ENCODE data around the gene UBE2M. TPM values are rescaled to one million over a fixed set of nuclear protein-coding genes. Genes with fewer than 3 reads are reported as not detected.

The UBE2M gene
- polyA plus RNA-seq, 1 of the 3 experiments (the other 2 are of a cell fraction): 135 TPM

GRCh38 chr19:58550362-58551122, 7.9 kb downstream of the UBE2M start:
- H3K4me1 ChIP-seq (ENCODE audit: control insufficient read depth in 1 of 2, insufficient read depth in 2 of 2, low read depth in 1 of 2, low read length in 1 of 2): peaks cover 18 to 36% of the 10 kb centered on the region in 2 experiments; a peak in 3 of 4 replicates
- peaks cover 47% of the 10 kb centered on the region for H4K20me1 ChIP-seq (ENCODE audit: insufficient read depth)
- H3K4me2 ChIP-seq: no peak overlapping the region
- peaks cover 63% of the 10 kb centered on the region for H3K79me2 ChIP-seq (ENCODE audit: insufficient read depth)
- peaks cover 56% of the 10 kb centered on the region for H3F3A ChIP-seq (replicated peaks; ENCODE audit: insufficient read depth)
- TF ChIP-seq MAX (IDR thresholded peaks at IDR 0.05; ENCODE audit: low read depth): no peak
- no peak for TF ChIP-seq CHD2 (IDR thresholded peaks at IDR 0.05; ENCODE audit: low read length, partially characterized antibody)
- TF ChIP-seq RXRA (IDR thresholded peaks at IDR 0.05; ENCODE audit: borderline replicate concordance, low read depth): no peak
- no peak for TF ChIP-seq NFIC (IDR thresholded peaks at IDR 0.05; ENCODE audit: borderline replicate concordance)
- no peak for TF ChIP-seq USF2 (IDR thresholded peaks at IDR 0.05; ENCODE audit: borderline replicate concordance, low read depth, low read length)
- TF ChIP-seq ZBTB33 (IDR thresholded peaks at IDR 0.05; ENCODE audit: borderline replicate concordance, low read depth): no peak
- no peak for TF ChIP-seq ELF1 (IDR thresholded peaks at IDR 0.05)
- no peak for TF ChIP-seq SIN3A (IDR thresholded peaks at IDR 0.05; ENCODE audit: borderline replicate concordance, low read depth, low read length)
- TF ChIP-seq JUND (IDR thresholded peaks at IDR 0.05): no peak
- TF ChIP-seq REST (IDR thresholded peaks at IDR 0.05; ENCODE audit: low read depth, low read length): no peak
- H3K9me2 ChIP-seq: no peaks in the 10 kb centered on the region
- H2AFZ ChIP-seq (ENCODE audit: low read depth): no peak overlapping the region
- H3K9ac ChIP-seq: no peak overlapping the region
- POLR2A ChIA-PET: interaction anchor here (1.0 kb wide), 1 partner anchor 11 kb away, joined by 3 read pairs; no protein-coding TSS in a partner anchor
- no peak overlapping the region for H3K4me3 ChIP-seq (ENCODE audit: low read depth in 2 of 2, low read length in 1 of 2)
- 87% methylated on average over 9 of the region's 13 CpGs for WGBS (ENCODE audit: low lambda C conversion rate)
- peaks cover 50 to 73% of the 10 kb centered on the region in 2 experiments for H3K36me3 ChIP-seq (replicated peaks in 1 of 2; ENCODE audit: control insufficient read depth in 1 of 2, insufficient read depth in 2 of 2, low read length in 1 of 2)
- no peaks in the 10 kb centered on the region for H3K27me3 ChIP-seq (ENCODE audit: insufficient read depth)
- no peak for DNase-seq
- H3K9me3 ChIP-seq: no peaks in the 10 kb centered on the region
- CTCF ChIA-PET: interaction anchor here (9.1 kb wide), 1 partner anchor 31 kb away, joined by 81 read pairs; the partner anchor contains the start of gene ZBTB45
- H3K27ac ChIP-seq (ENCODE audit: low read depth in 2 of 2, low read length in 1 of 2): no peak overlapping the region; a peak in 1 of 4 replicates
